Skeletal muscle satellite cell (primary cell): ENCODE measurements around the gene TSPAN12. TPM values are rescaled to one million over a fixed set of nuclear protein-coding genes. Genes with fewer than 3 reads are reported as not detected.
"Not testable (repeated sequence)": the region's sequence is repeated elsewhere in the genome, so short reads cannot be mapped to it uniquely, and the experiment has no call there.

Source experiments
- H3K27me3 ChIP-seq: 2 replicates; pipeline ENCODE4 v1.7.0; 2013; ENCODE audit warnings: low read length; ENCODE audit not compliant: control insufficient read depth, insufficient read depth
- H3K36me3 ChIP-seq: 2 replicates; pipeline ENCODE4 v1.7.0; 2013; ENCODE audit warnings: mild to moderate bottlenecking, control low read depth, low read length; ENCODE audit not compliant: insufficient read depth
- H3K4me1 ChIP-seq: 2 replicates; pipeline ENCODE4 v1.7.0; 2013; ENCODE audit warnings: low read length; ENCODE audit not compliant: control insufficient read depth, insufficient read depth
- H3K4me2 ChIP-seq: 2 replicates; pipeline ENCODE4 v1.7.0; 2013; ENCODE audit warnings: mild to moderate bottlenecking, low read length
- H3K4me3 ChIP-seq: 2 replicates; pipeline ENCODE4 v1.7.0; 2013; ENCODE audit warnings: low read length
- H3K9ac ChIP-seq: 2 replicates; pipeline ENCODE4 v1.7.0; 2013; ENCODE audit warnings: mild to moderate bottlenecking, low read depth, low read length, moderate library complexity
- H3K9me3 ChIP-seq: replicated peaks from 2 replicates; pipeline ENCODE4 v1.7.0; 2013; ENCODE audit warnings: mild to moderate bottlenecking, control low read depth, low read length
- total RNA-seq: library from RNA; depleted of rRNA; stranded (reverse); fragments of >200 nt; gene quantifications from 2 replicates; pipeline ENCODE4 v1.2.3, GENCODE V29; 2012; rRNA removed

The TSPAN12 gene, protein sequence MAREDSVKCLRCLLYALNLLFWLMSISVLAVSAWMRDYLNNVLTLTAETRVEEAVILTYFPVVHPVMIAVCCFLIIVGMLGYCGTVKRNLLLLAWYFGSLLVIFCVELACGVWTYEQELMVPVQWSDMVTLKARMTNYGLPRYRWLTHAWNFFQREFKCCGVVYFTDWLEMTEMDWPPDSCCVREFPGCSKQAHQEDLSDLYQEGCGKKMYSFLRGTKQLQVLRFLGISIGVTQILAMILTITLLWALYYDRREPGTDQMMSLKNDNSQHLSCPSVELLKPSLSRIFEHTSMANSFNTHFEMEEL
- total RNA-seq = 0.76 and 0.87 TPM in 2 replicates

DNA sequence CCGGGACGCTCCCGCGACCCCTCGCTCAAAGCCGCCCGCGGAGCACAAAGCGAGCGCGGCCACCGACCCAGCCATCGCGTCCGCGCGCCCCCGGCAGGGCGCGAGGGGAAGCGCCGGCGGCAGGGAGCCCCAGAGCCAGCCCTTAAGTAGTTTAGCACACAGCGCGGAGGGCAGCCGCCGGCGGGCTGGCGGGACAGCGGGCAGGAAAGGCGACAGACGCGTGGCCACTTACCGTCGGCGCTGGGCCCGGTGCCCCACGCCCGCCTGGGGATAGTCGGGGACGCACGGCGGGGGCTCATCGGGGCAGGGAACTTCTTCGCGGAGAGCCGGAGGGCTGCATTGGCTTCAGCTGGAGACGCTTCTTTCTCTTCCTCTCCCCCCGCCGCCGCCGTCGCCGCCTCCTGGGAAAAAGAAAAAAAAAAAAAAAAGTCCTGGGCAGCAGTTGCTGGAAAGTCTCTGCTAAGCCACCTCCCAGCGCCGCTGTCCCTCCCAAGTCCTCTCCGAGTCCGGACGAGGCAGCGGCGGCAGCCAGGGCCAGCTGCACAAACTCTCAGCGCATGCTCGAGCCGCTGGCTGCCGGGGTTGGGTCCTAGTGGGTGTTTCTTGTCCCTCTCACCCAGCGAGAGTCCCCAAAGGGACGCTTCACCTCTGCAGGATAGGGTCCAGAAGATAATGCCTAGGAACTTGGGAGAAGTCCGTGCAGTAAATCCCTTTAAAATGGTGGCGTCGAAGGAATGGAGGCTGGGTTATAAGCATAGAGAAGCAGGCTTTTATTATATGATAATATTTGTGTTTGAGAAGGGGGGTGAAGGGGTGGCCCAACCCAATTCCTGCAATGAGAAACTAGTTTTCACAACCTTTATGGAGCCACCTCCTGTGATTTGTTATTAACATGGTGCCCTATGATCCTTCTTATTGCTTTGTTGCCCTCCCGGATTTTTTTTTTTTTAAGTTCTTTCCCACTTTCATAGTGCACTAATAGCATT lies at the start of gene TSPAN12:
TSS of gene TSPAN12 (minus strand) at position 557 of the 986 bp plus-strand sequence. CDS start 1,381 bp downstream, outside the sequence.
- peak within 1 kb of the TSS; percentile 87 for H3K4me2 ChIP-seq
- H3K36me3 ChIP-seq = no peaks in the 10 kb centered on the region
- H3K4me3 ChIP-seq = peak within 1 kb of the TSS; percentile 78
- H3K9ac ChIP-seq = peak within 1 kb of the TSS; percentile 80
- no peaks in the 10 kb centered on the region for H3K9me3 ChIP-seq
- H3K27me3 ChIP-seq = no peaks in the 10 kb centered on the region
- peaks cover 5% of the 10 kb centered on the region for H3K4me1 ChIP-seq

DNA sequence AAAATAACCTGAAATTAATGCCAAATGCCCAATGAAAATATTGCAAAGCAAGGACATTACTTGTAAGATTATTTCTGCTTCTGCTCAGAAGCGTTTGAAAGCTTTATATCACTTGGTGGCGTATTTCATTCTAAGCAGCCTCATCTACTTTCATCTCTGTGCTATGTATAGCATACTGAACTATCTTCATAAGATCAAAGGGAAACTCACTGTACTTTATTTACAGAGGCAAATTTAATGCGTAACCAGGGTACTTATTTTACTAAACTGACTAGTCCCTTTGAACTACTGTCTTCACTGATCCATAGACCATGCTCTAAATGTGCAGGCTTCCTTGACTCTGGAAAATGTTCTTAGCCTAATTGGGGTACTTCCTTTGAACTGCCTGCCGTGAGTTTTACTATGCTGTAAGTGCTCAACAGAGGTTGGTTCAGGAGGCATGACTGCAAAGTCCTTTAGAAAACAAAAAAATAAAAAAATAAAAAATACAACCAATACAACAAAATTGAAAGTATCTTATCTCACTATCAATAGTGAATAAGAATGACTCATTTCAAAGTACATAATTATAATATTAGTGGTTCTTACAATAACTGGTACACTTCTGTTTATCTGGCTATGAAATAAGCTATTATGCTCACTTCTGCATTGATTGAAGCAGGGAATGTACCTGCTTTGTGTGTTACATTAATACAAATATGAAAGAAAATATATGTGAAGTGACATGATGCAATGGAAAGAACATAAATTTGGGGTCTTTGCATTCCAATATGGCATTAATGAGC lies 41.0 kb upstream of the TSPAN12 start:
- no peaks in the 10 kb centered on the region for H3K36me3 ChIP-seq
- H3K9ac ChIP-seq = no peak overlapping the region
- H3K27me3 ChIP-seq = no peaks in the 10 kb centered on the region
- H3K4me3 ChIP-seq = no peak overlapping the region
- H3K9me3 ChIP-seq = no peaks in the 10 kb centered on the region
- no peaks in the 10 kb centered on the region for H3K4me1 ChIP-seq
- H3K4me2 ChIP-seq = no peak overlapping the region

DNA sequence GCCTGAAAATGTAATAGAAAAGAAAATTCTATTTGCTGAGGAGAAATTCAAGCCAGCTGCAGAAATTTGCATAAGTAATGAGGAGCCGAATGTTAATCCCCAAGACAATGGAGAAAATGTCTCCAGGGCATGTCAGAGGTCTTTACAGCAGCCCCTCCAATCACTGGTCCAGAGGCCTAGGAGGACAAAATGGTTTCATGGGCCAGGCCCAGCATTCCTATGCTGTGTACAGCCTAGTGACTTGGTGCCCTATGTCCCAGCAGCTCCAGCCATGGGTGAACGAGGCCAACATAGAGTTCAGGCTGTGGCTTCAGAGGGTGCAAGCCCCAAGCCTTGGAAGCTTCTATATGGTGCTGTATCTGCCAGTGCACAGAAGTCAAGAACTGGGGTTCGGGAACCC lies 37.3 kb upstream of the TSPAN12 start:
- H3K4me3 ChIP-seq, H3K9me3 ChIP-seq, H3K4me1 ChIP-seq, H3K27me3 ChIP-seq, H3K9ac ChIP-seq, H3K36me3 ChIP-seq, H3K4me2 ChIP-seq: not testable (repeated sequence)

DNA sequence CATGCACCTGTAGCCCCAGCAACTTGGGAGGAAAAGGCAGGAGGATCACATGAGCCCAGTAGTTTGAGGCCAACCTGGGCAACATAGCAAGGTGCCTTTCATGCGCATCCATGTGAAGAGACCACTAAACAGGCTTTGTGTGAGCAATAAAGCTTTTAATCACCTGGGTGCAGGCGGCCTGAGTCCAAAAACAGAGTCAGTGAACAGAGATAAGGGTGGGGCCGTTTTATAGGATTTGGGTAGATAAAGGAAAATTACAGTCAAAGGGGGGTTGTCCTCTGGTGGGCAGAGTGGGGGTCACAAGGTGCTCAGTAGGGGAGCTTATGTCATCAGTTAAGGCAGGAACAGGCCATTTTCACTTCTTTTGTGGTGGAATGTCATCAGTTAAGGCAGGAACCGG lies 27.7 kb upstream of the TSPAN12 start:
- not testable (repeated sequence) for H3K4me2 ChIP-seq, H3K4me3 ChIP-seq, H3K9me3 ChIP-seq

DNA sequence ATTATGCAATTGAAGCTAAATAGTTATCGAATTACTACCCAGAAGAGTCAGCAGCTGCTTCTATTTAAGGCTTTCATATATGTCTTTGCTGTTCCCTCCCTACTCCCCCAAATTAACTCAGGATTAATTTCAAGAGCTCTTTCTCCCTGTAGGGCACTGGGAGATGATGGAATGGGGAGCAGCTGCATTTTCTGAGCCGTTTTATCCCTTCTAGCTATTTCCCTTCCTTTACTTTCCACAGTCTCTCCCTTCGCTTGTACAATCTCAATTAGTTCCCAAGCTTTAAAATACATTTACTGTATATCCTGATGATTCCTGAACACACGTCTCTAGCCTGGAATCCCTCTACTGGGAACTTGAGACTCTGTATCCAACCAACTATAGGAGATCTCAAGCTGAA lies 19.8 kb upstream of the TSPAN12 start:
- H3K9ac ChIP-seq = no peak overlapping the region
- H3K27me3 ChIP-seq = no peaks in the 10 kb centered on the region
- no peaks in the 10 kb centered on the region for H3K9me3 ChIP-seq
- no peaks in the 10 kb centered on the region for H3K4me1 ChIP-seq
- no peak overlapping the region for H3K4me3 ChIP-seq
- H3K4me2 ChIP-seq = no peak overlapping the region
- no peaks in the 10 kb centered on the region for H3K36me3 ChIP-seq

More for the DNA sequence above, 27.7 kb upstream of the TSPAN12 start:
- not testable (repeated sequence) for H3K9ac ChIP-seq, H3K27me3 ChIP-seq, H3K4me1 ChIP-seq, H3K36me3 ChIP-seq

DNA sequence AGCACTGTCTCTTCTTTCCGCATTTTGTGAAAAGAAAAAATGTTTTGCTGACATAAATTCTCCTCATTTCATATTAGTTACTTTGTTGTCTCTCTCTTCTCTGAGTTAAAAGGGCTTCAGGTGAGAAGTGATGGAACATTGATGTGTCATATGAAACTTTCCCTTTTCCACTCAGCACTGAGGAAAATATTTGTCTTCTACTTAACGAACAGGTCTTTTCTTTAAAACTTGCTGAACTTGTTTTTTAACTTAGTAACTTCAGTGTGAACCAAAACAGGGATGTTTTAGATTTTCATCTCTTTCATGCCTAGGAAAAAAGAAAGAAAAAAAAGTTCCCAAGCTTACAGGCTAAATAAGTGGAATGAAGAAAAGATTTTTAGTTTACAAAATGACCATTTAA lies 19.0 kb upstream of the TSPAN12 start:
- no peaks in the 10 kb centered on the region for H3K36me3 ChIP-seq
- no peak overlapping the region for H3K4me3 ChIP-seq
- H3K27me3 ChIP-seq = no peaks in the 10 kb centered on the region
- H3K4me1 ChIP-seq = no peaks in the 10 kb centered on the region
- no peak overlapping the region for H3K4me2 ChIP-seq
- no peaks in the 10 kb centered on the region for H3K9me3 ChIP-seq
- no peak overlapping the region for H3K9ac ChIP-seq

DNA sequence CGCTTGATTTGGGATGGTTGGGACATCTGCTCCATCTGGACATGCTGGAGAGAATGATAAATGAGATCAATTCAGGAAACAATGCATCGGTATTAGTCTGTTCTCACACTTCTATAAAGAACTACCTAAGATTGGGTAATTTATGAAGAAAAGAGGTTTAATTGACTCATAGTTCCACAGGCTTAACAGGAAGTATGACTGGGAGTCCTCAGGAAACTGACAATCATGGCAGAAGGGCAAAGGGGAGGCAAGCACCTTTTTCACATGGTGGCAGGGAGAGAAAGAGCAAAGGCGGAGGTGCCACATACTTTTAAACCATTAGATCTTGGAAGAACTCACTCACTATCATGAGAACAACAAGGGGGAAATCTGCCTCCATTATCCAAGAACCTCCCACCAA lies 16.8 kb upstream of the TSPAN12 start:
- Histone ChIP-seq H3K9me3 (no peaks in the 10 kb centered on the region), H3K4me3 (no peak overlapping the region), H3K4me1 (no peaks in the 10 kb centered on the region), H3K9ac (no peak overlapping the region), H3K36me3 (no peaks in the 10 kb centered on the region), H3K27me3 (no peaks in the 10 kb centered on the region), H3K4me2 (no peak overlapping the region)

DNA sequence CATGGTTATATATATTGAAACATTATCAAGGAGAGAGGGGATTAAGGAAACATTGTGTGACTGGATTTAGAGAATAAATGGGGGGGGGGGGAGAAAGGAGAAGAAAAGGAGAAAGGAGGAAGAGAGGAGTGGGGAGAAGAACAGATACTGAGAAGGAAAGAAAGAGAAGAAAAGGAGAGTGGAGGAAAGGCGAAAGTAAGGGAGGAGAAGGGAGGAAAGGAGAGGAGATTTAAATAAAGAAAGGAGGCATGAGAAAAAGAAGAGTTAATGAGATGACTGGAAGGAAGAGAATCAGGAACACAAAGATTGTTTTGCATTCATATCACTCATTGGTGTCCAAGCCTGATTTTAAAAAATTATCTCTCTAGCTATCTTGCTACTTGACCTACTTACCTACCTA lies 16.1 kb upstream of the TSPAN12 start:
- Histone ChIP-seq H3K27me3 (no peaks in the 10 kb centered on the region), H3K9ac (no peak overlapping the region), H3K9me3 (no peaks in the 10 kb centered on the region), H3K36me3 (no peaks in the 10 kb centered on the region), H3K4me2 (no peak overlapping the region), H3K4me1 (no peaks in the 10 kb centered on the region), H3K4me3 (no peak overlapping the region)

DNA sequence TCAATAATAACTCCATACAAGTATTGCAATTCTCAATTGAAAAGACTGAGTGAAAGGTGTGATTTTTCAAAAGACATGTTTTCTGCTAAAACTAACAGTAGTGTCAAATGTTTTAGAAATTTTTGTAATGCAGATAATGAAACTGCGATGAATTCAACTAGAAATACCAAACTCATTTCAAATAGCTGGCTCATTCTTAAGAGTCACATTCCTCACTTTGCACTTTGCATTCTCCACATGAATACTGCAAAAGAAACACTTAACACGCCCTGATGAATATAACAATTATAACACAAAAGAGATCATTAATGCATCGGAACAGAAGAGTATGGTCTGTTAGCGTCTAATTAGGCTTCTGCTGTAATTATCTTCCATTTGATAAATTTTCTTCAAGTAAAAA lies 15.5 kb upstream of the TSPAN12 start:
- Histone ChIP-seq H3K9me3 (no peaks in the 10 kb centered on the region), H3K27me3 (no peaks in the 10 kb centered on the region), H3K9ac (no peak overlapping the region), H3K36me3 (no peaks in the 10 kb centered on the region), H3K4me2 (no peak overlapping the region), H3K4me1 (no peaks in the 10 kb centered on the region), H3K4me3 (no peak overlapping the region)

DNA sequence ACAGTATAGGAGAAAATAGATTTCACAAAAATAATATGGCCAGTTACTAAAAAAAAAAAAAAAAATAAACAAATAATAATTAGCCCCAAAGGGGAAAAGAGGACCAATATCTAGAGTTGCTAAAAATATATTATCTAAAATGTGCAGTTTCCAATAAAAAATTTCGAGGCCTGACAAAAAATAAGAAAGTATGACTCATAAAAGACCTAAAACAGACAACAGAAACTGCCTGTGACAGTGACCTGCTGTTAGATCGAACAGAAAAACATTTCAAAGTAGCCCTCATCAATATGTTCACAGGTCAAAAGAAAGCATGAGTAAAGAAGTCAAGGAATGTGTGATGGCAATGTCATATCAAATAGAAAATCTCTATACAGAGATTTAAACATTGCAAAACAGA lies 11.8 kb upstream of the TSPAN12 start:
- Histone ChIP-seq H3K4me3 (no peak overlapping the region), H3K9me3 (no peaks in the 10 kb centered on the region)

DNA sequence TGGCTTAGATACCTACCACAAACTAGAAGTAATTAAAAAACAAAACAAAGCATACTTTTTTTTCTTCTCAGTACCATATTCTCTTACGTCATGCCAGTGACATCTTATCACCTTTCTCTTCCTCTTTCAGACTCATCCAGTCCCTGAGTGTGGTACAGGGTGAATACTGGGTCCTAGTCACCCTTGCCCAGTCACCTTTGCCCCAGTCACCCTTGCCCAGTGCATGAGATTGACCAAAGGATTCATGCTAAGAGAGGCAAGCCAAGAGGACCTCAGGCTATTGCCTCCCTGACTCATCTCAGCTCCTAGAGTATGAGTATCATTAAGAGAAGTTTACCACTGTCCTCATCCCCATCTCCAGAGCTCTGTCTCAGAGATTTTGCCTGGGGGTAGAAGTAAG lies 10.0 kb upstream of the TSPAN12 start:
- Histone ChIP-seq H3K9me3 (no peaks in the 10 kb centered on the region), H3K36me3 (no peaks in the 10 kb centered on the region), H3K4me2 (no peak overlapping the region), H3K27me3 (peaks cover 8% of the 10 kb centered on the region), H3K4me3 (no peak overlapping the region), H3K9ac (no peak overlapping the region), H3K4me1 (no peaks in the 10 kb centered on the region)

More for the DNA sequence above, 11.8 kb upstream of the TSPAN12 start:
- no peak overlapping the region for H3K9ac ChIP-seq
- H3K4me1 ChIP-seq = no peaks in the 10 kb centered on the region
- H3K27me3 ChIP-seq = peaks cover 2% of the 10 kb centered on the region
- H3K36me3 ChIP-seq = no peaks in the 10 kb centered on the region
- H3K4me2 ChIP-seq = no peak overlapping the region
